COLO668 (cell line): ENCODE results near the gene RRP1B.
A peak's percentile ranks its signal among the peaks of the same experiment; 100 is the strongest.

Experiments
- DNase-seq: peaks from one replicate; lab custom pipeline; 2025; ENCODE audit not compliant: unreplicated experiment; lab: John Stamatoyannopoulos, UW

RRP1B gene

DNA sequence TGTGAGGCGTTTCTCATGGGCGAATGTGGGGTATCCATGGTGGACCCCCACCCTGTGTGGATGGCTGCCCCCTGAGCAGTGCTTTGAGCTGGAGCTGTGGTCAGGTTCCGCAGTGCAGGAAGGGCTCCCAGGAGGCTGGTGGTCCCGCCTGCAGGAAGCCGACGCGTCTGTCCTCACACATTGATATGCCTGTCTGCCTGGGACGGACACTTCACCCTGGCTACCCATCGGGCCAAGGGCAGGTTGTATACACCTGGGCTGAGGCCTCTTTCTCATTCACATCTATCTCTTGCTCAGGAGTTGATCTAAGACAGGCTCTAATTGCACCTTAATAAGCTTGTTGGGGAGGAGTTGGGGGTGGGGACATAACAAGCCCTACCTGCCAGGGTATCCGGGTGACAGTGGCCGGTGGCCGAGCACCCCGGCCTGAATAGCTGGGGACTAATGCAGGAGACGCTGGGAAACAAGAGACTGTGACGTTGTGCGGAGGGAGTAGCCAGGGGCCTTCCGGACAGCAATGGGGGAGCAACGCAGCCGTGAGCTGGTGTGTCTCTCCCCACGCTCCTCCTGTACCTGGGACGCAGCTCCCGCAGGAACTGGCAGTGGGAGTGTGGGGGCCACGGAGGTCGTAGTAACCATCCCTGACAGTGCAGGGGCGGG, 81.3 kb downstream of the RRP1B start:
- peak; percentile 34 for DNase-seq

GRCh38 chr21:43741423-43742096, 82.2 kb downstream of the RRP1B start:
- no peak for DNase-seq

- DNase-seq, result no peak
These were observed 84.6 kb downstream of the RRP1B start for GRCh38 chr21:43743947-43744346.

DNA sequence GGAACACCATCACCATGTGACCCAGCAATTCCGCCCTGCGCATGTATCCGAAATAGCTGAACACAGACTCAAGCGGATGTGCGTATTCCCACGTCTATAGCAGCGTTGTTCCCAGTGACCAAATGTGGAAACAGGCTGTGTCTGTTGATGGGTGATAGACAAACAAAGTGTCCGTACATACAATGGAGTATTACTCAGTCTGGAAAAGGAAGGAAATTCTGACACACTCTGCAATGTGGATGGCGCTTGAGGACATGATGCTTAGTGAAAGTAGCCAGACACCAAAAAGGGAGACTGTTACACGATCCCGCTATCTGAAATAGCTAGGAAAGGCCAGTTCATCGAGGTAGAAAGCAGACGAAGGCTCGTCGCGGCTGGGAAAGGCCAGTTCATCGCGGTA, 85.4 kb downstream of the RRP1B start:
- DNase-seq, result no peak
